OCI-LY3 (cell line): ENCODE results near the gene CKB.

Source experiments
- CTCF ChIP-seq: fragments of 200-600, 300-600 bp; sonication (generic); IDR thresholded peaks from 2 replicates; pipeline ENCODE4 v1.5.1; 2014; ENCODE audit warnings: antibody characterized with exemption, low read length, low read depth
- EZH2phosphoT487 ChIP-seq: fragments of 200-600 bp; shearing (Covaris generic); IDR thresholded peaks from 2 replicates; pipeline ENCODE4 v1.6.1; 2018; ENCODE audit warnings: antibody characterized with exemption, mixed run types, low read depth

- TF ChIP-seq CTCF: no peak
- TF ChIP-seq EZH2phosphoT487: no peak
Observed at GRCh38 chr14:103501041-103501870, 21.4 kb downstream of the CKB start.
